ENCODE measurements around the gene PPP1CB.

- TF ChIP-seq CTCF (IDR thresholded peaks at IDR 0.05; ENCODE audit: low read depth, low read length, poor library complexity, severe bottlenecking) (no peak), EZH2phosphoT487 (IDR thresholded peaks at IDR 0.05; ENCODE audit: borderline replicate concordance, low read length) (no peak)
These were observed 16.8 kb downstream of the PPP1CB start for GRCh38 chr2:28768422-28768821.

Data from DOHH2 (cell line).